Esophagus muscularis mucosa (tissue), 3 donors: ENCODE results near the gene OR10AD1.

Experiments used
- POLR2AphosphoS5 ChIP-seq, 2 donors: sonication (generic); formaldehyde crosslinking; IDR thresholded peaks; one replicate each; pipeline ENCODE4 v1.6.1; 2017; ENCODE audit warnings: antibody characterized with exemption in 2 of 2
- TF ChIP-seq, protein P1 (sequence below), 3 experiments: fragments of 200-600 bp in 2 of 3; fragments of 450-650 bp in 1 of 3; sonication (generic) in 2 of 3; IDR thresholded peaks; one replicate each; pipeline ENCODE4 v1.5.1; 2017 to 2019; ENCODE audit warnings: antibody characterized with exemption in 3 of 3, mild to moderate bottlenecking in 2 of 3, moderate library complexity in 1 of 3

DNA sequence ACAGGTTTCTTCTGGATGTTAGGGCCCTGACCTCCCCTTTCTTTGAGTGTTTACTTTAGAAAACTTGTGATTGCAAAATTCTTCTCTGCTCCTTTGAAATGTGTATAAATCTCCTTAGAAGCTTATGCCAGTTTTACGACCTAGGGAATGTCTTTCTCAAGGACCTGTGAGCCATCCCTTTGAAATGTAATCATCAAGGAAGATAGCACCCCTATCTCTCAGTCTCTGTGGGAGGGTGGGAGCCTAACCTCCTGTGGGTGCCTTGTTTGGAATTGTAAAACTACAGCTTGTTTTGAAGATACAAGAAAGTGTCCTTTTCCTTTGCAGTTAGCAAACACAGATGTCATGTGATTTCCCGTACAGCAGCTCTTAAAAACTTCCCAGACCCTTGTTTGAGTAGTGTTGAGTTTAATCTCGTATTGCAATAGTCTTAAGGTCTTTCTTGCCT is 3.3 kb downstream of the OR10AD1 start:
- TF ChIP-seq, protein P1, sequence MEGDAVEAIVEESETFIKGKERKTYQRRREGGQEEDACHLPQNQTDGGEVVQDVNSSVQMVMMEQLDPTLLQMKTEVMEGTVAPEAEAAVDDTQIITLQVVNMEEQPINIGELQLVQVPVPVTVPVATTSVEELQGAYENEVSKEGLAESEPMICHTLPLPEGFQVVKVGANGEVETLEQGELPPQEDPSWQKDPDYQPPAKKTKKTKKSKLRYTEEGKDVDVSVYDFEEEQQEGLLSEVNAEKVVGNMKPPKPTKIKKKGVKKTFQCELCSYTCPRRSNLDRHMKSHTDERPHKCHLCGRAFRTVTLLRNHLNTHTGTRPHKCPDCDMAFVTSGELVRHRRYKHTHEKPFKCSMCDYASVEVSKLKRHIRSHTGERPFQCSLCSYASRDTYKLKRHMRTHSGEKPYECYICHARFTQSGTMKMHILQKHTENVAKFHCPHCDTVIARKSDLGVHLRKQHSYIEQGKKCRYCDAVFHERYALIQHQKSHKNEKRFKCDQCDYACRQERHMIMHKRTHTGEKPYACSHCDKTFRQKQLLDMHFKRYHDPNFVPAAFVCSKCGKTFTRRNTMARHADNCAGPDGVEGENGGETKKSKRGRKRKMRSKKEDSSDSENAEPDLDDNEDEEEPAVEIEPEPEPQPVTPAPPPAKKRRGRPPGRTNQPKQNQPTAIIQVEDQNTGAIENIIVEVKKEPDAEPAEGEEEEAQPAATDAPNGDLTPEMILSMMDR (IDR thresholded peaks at IDR 0.05) = no peak
- TF ChIP-seq POLR2AphosphoS5 (IDR thresholded peaks at IDR 0.05) = no peak
